Neutrophil (primary cell): ENCODE results near the gene ITPR2.
"Not testable (repeated sequence)": the region's sequence is repeated elsewhere in the genome, so short reads cannot be mapped to it uniquely, and the experiment has no call there.

Experiments used
- H3K27ac ChIP-seq: fragments of 200-600 bp; sonication (generic); 2 replicates; pipeline ENCODE4 v1.5.1; 2016; ENCODE audit warnings: mild to moderate bottlenecking, moderate library complexity
- H3K27me3 ChIP-seq: fragments of 200-600 bp; sonication (generic); 2 replicates; pipeline ENCODE4 v1.6.0; 2016; ENCODE audit warnings: mild to moderate bottlenecking
- H3K36me3 ChIP-seq: fragments of 200-600 bp; sonication (generic); 2 replicates; pipeline ENCODE4 v1.5.1; 2017
- H3K4me1 ChIP-seq, 2 experiments: fragments of 200-600 bp in 1 of 2; sonication (generic) in 1 of 2; 1 replicate in 1 of 2; 2 replicates in 1 of 2; pipeline versions ENCODE4 v1.5.1 to v1.6.1; 2013 to 2016; ENCODE audit warnings: low read depth in 1 of 2, low read length in 1 of 2, mild to moderate bottlenecking in 1 of 2, moderate library complexity in 1 of 2; ENCODE audit not compliant: control insufficient read depth in 1 of 2, insufficient read depth in 1 of 2
- H3K4me3 ChIP-seq, 2 experiments: fragments of 200-600 bp in 1 of 2; sonication (generic) in 1 of 2; 1 replicate in 1 of 2; 2 replicates in 1 of 2; pipeline ENCODE4 v1.5.1; 2013 to 2016; ENCODE audit warnings: low read depth in 1 of 2, low read length in 1 of 2, mild to moderate bottlenecking in 1 of 2, moderate library complexity in 1 of 2
- H3K9me3 ChIP-seq: fragments of 200-600 bp; sonication (generic); 2 replicates; pipeline ENCODE4 v1.5.1; 2016
- CTCF ChIP-seq: fragments of 200-600 bp; sonication (generic); IDR thresholded peaks from 2 replicates; pipeline ENCODE4 v1.5.1; 2016; ENCODE audit warnings: antibody characterized with exemption

Gene ITPR2

GRCh38 chr12:26678697-26679660 is 154.0 kb downstream of the ITPR2 start:
- Histone ChIP-seq H3K4me3 (no peak overlapping the region), H3K9me3 (no peaks in the 10 kb centered on the region), H3K27ac (no peak overlapping the region), H3K4me1 (no peaks in the 10 kb centered on the region), H3K36me3 (peaks cover 34% of the 10 kb centered on the region), H3K27me3 (no peaks in the 10 kb centered on the region)
- TF ChIP-seq CTCF = no peak

GRCh38 chr12:26671487-26671886 is 161.5 kb downstream of the ITPR2 start:
- not testable (repeated sequence) for H3K27ac ChIP-seq, H3K4me3 ChIP-seq, H3K27me3 ChIP-seq, H3K36me3 ChIP-seq, H3K4me1 ChIP-seq, H3K9me3 ChIP-seq

- Histone ChIP-seq H3K4me1 (no peaks in the 10 kb centered on the region), H3K9me3 (no peaks in the 10 kb centered on the region), H3K4me3 (no peak overlapping the region), H3K27me3 (no peaks in the 10 kb centered on the region), H3K36me3 (peaks cover 10% of the 10 kb centered on the region), H3K27ac (no peak overlapping the region)
- TF ChIP-seq CTCF = no peak
Measured at GRCh38 chr12:26668847-26669246, 164.1 kb downstream of the ITPR2 start.

- Histone ChIP-seq H3K27me3 (no peaks in the 10 kb centered on the region), H3K36me3 (peaks cover 13% of the 10 kb centered on the region), H3K27ac (no peak overlapping the region), H3K4me3 (no peak overlapping the region), H3K4me1 (no peaks in the 10 kb centered on the region), H3K9me3 (no peaks in the 10 kb centered on the region)
- TF ChIP-seq CTCF = no peak
Measured at GRCh38 chr12:26668230-26668629, 164.8 kb downstream of the ITPR2 start.

GRCh38 chr12:26666286-26666685 is 166.7 kb downstream of the ITPR2 start:
- H3K4me1 ChIP-seq = no peaks in the 10 kb centered on the region
- H3K27me3 ChIP-seq = no peaks in the 10 kb centered on the region
- TF ChIP-seq CTCF = no peak
- H3K27ac ChIP-seq = no peak overlapping the region
- no peak overlapping the region for H3K4me3 ChIP-seq
- H3K9me3 ChIP-seq = no peaks in the 10 kb centered on the region
- H3K36me3 ChIP-seq = peaks cover 24% of the 10 kb centered on the region

GRCh38 chr12:26661399-26661798 is 171.6 kb downstream of the ITPR2 start:
- H3K9me3 ChIP-seq = no peaks in the 10 kb centered on the region
- H3K27ac ChIP-seq = no peak overlapping the region
- H3K36me3 ChIP-seq = peaks cover 50% of the 10 kb centered on the region
- H3K4me1 ChIP-seq = no peaks in the 10 kb centered on the region
- no peaks in the 10 kb centered on the region for H3K27me3 ChIP-seq
- TF ChIP-seq CTCF = no peak
- H3K4me3 ChIP-seq = no peak overlapping the region
